ENCODE measurements around the gene GDPD5. TPM values are rescaled to one million over a fixed set of nuclear protein-coding genes. Genes with fewer than 3 reads are reported as not detected.
A peak's percentile ranks its signal among the peaks of the same experiment; 100 is the strongest.

Gene GDPD5
- total RNA-seq, 2 experiments from 2014 or later, result 107 to 109 TPM

DNA sequence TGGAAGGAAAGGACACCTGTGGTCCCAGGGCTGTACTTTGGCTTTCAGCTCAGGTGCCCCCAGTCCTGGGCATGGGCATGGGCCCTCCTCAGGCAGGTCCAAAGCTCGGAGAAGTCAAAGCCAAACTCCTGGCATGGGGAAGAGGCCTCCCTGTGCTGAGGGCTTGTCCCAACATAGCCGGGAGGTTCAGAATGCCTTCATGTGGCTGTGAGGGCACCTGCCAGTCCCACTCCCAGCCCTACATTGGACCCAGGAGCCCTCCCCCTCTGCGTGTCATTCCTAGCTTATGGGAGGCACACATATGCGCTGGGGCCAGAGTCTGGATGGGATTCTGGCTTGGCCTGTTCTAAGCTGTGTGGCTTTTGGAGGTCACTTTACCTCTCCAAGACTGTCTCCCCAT is 91.7 kb downstream of the GDPD5 start:
- peaks cover 23% of the 10 kb centered on the region for H3K36me3 Mint-ChIP-seq (ENCODE audit: low read depth)
- no peak overlapping the region for H3K4me3 Mint-ChIP-seq
- ChIA-PET POLR2A (interaction anchor here (1.0 to 1.1 kb wide), 2 partner anchors 34 to 89 kb away, joined by 3 read pairs; no protein-coding TSS in a partner anchor), CTCF (interaction anchor here (1.1 to 4.8 kb wide), 4 partner anchors 11 to 91 kb away, joined by 3 to 16 read pairs (median 3); partner anchors contain the start of gene GDPD5)
- DNase-seq, result no peak
- H3K4me1 Mint-ChIP-seq, result peaks cover 22% of the 10 kb centered on the region
- H3K27ac Mint-ChIP-seq, result no peak overlapping the region
- H3K9me3 Mint-ChIP-seq, result peaks cover 5% of the 10 kb centered on the region
- peaks cover 36% of the 10 kb centered on the region for H3K27me3 Mint-ChIP-seq

- ChIA-PET POLR2A (interaction anchor here (1.0 kb wide), 1 partner anchor 89 kb away, joined by 3 read pairs; no protein-coding TSS in a partner anchor), CTCF (interaction anchor here (1.1 to 4.8 kb wide), 3 partner anchors 11 to 92 kb away, joined by 3 to 16 read pairs (median 3); partner anchors contain the start of gene GDPD5)
- no peak for DNase-seq
- no peak overlapping the region for H3K27ac Mint-ChIP-seq
- H3K36me3 Mint-ChIP-seq (ENCODE audit: low read depth), result peaks cover 21% of the 10 kb centered on the region
- H3K4me3 Mint-ChIP-seq, result no peak overlapping the region
- peaks cover 42% of the 10 kb centered on the region for H3K27me3 Mint-ChIP-seq
- H3K4me1 Mint-ChIP-seq, result peaks cover 27% of the 10 kb centered on the region
- H3K9me3 Mint-ChIP-seq, result peaks cover 6% of the 10 kb centered on the region
These were observed 92.3 kb downstream of the GDPD5 start for GRCh38 chr11:75433443-75433842.

- POLR2A ChIA-PET, result interaction anchor here (2.2 to 3.6 kb wide), 2 partner anchors 32 to 92 kb away, joined by 6 to 24 read pairs; partner anchors contain the start of gene GDPD5
- peaks cover 46% of the 10 kb centered on the region for H3K27me3 Mint-ChIP-seq
- no peak within 1 kb of the TSS for H3K4me3 Mint-ChIP-seq
These were observed 92.8 kb downstream of the GDPD5 start, which contains the start of gene KLHL35 for GRCh38 chr11:75432911-75433321. Gene KLHL35 (minus strand): TSS chr11:75433203. CDS start chr11:75430629, 2,574 bp downstream.

GRCh38 chr11:75431533-75432525 is 93.9 kb downstream of the GDPD5 start:
- ChIA-PET POLR2A (interaction anchor here (0.9 to 3.6 kb wide), 4 partner anchors 31 to 213 kb away, joined by 3 to 24 read pairs (median 4); partner anchors contain the start of gene GDPD5), CTCF (interaction anchor here (1.1 to 4.8 kb wide), 4 partner anchors 13 to 292 kb away, joined by 3 to 16 read pairs (median 4); no protein-coding TSS in a partner anchor)
- Mint-ChIP-seq H3K4me1 (peaks cover 31% of the 10 kb centered on the region), H3K9me3 (peaks cover 6% of the 10 kb centered on the region), H3K36me3 (ENCODE audit: low read depth) (peaks cover 20% of the 10 kb centered on the region), H3K4me3 (no peak overlapping the region), H3K27me3 (peaks cover 52% of the 10 kb centered on the region), H3K27ac (no peak overlapping the region)
- DNase-seq, result no peak

More at GRCh38 chr11:75432911-75433321, 92.8 kb downstream of the GDPD5 start, which contains the start of gene KLHL35:
- H3K27ac Mint-ChIP-seq, result no peak within 1 kb of the TSS
- peaks cover 31% of the 10 kb centered on the region for H3K4me1 Mint-ChIP-seq
- CTCF ChIA-PET, result interaction anchor here (4.8 kb wide), 1 partner anchor 12 kb away, joined by 16 read pairs; no protein-coding TSS in a partner anchor
- H3K9me3 Mint-ChIP-seq, result peaks cover 6% of the 10 kb centered on the region
- DNase-seq, result no peak
- H3K36me3 Mint-ChIP-seq (ENCODE audit: low read depth), result peaks cover 20% of the 10 kb centered on the region

DNA sequence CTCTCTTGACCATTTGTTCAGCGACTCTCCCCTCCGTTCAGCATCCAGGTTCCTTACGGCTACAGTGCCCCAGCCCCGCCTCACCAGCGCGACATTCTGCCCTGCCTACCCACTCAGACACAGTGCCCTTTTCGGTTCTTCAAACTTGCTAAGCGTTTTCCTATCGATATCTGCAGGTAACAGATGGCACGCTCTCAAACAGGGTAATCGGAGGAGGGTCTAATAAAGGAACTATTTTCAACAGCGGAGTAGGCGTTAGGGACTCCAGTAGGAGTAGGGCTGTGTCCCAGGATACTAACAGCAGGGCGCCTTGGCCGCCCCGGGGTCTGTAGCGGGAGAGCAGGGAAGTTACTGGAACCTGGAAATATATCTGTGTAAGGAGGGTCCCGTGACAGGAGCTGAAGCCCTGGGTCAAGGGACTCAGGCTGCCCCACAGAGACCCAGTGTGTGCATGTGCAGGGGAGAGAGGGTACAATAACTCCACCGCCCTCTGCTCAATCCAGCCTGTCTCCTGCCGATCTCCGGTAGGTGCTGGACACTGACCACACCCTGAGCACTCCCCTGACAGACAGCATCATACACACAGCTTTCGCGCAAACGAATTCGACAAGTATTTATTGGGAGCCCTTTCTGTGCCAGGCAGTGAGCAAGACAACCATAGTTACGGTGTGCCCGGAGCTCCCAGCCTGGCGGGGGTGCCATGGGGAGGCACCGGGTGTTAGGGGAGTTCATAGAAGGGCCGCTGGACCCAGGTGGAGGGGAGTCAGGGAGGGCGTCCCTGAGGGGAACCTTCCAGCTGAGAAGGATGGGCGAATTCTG is 94.8 kb downstream of the GDPD5 start:
- peaks cover 6% of the 10 kb centered on the region for H3K9me3 Mint-ChIP-seq
- peak overlapping the region; percentile 54 for H3K27ac Mint-ChIP-seq
- POLR2A ChIA-PET, result interaction anchor here (0.9 to 3.6 kb wide), 7 partner anchors 9 to 94 kb away, joined by 3 to 24 read pairs (median 4); partner anchors contain the start of gene GDPD5
- H3K4me1 Mint-ChIP-seq, result peaks cover 31% of the 10 kb centered on the region
- H3K4me3 Mint-ChIP-seq, result peak overlapping the region; percentile 73
- H3K36me3 Mint-ChIP-seq (ENCODE audit: low read depth), result peaks cover 17% of the 10 kb centered on the region
- CTCF ChIA-PET, result interaction anchor here (1.1 to 4.8 kb wide), 6 partner anchors 14 to 291 kb away, joined by 3 to 16 read pairs (median 5); partner anchors contain the start of gene MAP6
- peaks cover 52% of the 10 kb centered on the region for H3K27me3 Mint-ChIP-seq
- DNase-seq, result no peak

GRCh38 chr11:75429902-75430713 is 95.6 kb downstream of the GDPD5 start:
- H3K27me3 Mint-ChIP-seq, result peaks cover 52% of the 10 kb centered on the region
- H3K4me1 Mint-ChIP-seq, result peaks cover 31% of the 10 kb centered on the region
- ChIA-PET POLR2A (interaction anchor here (0.8 to 3.6 kb wide), 13 partner anchors 9 to 132 kb away, joined by 3 to 24 read pairs (median 4); partner anchors contain the start of genes GDPD5 and SERPINH1), CTCF (interaction anchor here (1.1 to 1.5 kb wide), 5 partner anchors 14 to 239 kb away, joined by 3 to 7 read pairs (median 4); partner anchors contain the start of genes GDPD5 and MAP6)
- DNase-seq, result peak; percentile 72
- peaks cover 16% of the 10 kb centered on the region for H3K36me3 Mint-ChIP-seq (ENCODE audit: low read depth)
- peak overlapping the region; percentile 73 for H3K4me3 Mint-ChIP-seq
- H3K27ac Mint-ChIP-seq, result peak overlapping the region; percentile 54
- peaks cover 6% of the 10 kb centered on the region for H3K9me3 Mint-ChIP-seq

DNA sequence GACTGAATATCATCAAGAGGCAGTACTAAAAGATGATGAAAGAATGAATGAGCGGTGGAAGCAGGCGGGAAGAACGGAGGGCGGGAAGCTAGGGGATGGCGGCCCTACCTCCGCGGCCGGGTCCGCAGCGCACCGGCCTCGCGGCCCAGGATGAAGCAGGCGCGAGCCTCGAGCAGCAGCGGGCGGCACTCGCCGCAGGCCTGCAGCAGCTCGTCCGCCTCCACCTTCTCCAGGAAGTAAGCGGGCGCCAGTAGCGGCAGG is 96.2 kb downstream of the GDPD5 start:
- POLR2A ChIA-PET, result interaction anchor here (0.8 to 3.6 kb wide), 12 partner anchors 9 to 132 kb away, joined by 3 to 24 read pairs (median 4); partner anchors contain the start of genes GDPD5 and SERPINH1
- Mint-ChIP-seq H3K4me3 (peak overlapping the region; percentile 64), H3K36me3 (ENCODE audit: low read depth) (peaks cover 16% of the 10 kb centered on the region), H3K27ac (no peak overlapping the region), H3K9me3 (peaks cover 6% of the 10 kb centered on the region), H3K4me1 (peaks cover 31% of the 10 kb centered on the region), H3K27me3 (peaks cover 52% of the 10 kb centered on the region)
- DNase-seq, result no peak
- CTCF ChIA-PET, result interaction anchor here (1.1 to 1.5 kb wide), 5 partner anchors 15 to 239 kb away, joined by 3 to 7 read pairs (median 4); partner anchors contain the start of genes GDPD5 and MAP6

GRCh38 chr11:75428989-75429640 is 96.6 kb downstream of the GDPD5 start:
- POLR2A ChIA-PET, result interaction anchor here (0.8 to 3.6 kb wide), 12 partner anchors 8 to 133 kb away, joined by 3 to 24 read pairs (median 4); partner anchors contain the start of genes GDPD5 and SERPINH1
- no peak for DNase-seq
- peaks cover 52% of the 10 kb centered on the region for H3K27me3 Mint-ChIP-seq
- peaks cover 13% of the 10 kb centered on the region for H3K36me3 Mint-ChIP-seq (ENCODE audit: low read depth)
- peak overlapping the region; percentile 64 for H3K4me3 Mint-ChIP-seq
- no peak overlapping the region for H3K27ac Mint-ChIP-seq
- peaks cover 31% of the 10 kb centered on the region for H3K4me1 Mint-ChIP-seq
- CTCF ChIA-PET, result interaction anchor here (1.1 to 1.5 kb wide), 7 partner anchors 15 to 240 kb away, joined by 3 to 7 read pairs (median 4); partner anchors contain the start of genes GDPD5 and MAP6
- peaks cover 6% of the 10 kb centered on the region for H3K9me3 Mint-ChIP-seq

DNA sequence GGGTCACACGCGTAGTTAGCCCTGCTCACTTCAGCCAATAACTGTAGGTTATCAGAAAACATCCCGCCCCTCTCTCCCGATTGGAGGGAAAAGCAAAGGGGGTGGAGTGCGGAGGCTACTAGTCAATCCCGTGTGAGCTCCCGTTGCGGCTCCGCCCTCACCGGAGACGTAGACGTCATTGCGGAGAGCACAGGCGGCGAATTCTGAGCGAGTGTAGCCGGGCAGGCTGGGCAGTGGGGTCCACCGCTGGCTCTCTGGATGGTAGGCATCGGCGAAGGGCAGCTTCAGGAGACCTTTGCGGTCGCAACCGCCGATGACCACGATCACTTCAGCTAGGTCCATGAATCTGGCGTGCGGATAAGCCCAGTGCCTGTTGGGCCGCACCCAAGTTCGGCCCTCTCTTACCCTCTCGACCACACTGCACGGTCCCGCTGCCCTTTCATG is 97.4 kb downstream of the GDPD5 start:
- Mint-ChIP-seq H3K27me3 (peaks cover 49% of the 10 kb centered on the region), H3K27ac (no peak overlapping the region), H3K9me3 (peaks cover 6% of the 10 kb centered on the region), H3K4me3 (peak overlapping the region; percentile 51), H3K4me1 (peaks cover 30% of the 10 kb centered on the region), H3K36me3 (ENCODE audit: low read depth) (peaks cover 11% of the 10 kb centered on the region)
- POLR2A ChIA-PET, result interaction anchor here (1.0 to 3.0 kb wide), 2 partner anchors 13 to 28 kb away, joined by 6 to 11 read pairs; no protein-coding TSS in a partner anchor
- DNase-seq, result peak; percentile 72
- CTCF ChIA-PET, result interaction anchor here (0.8 to 1.3 kb wide), 5 partner anchors 8 to 74 kb away, joined by 3 to 5 read pairs (median 3); no protein-coding TSS in a partner anchor

DNA sequence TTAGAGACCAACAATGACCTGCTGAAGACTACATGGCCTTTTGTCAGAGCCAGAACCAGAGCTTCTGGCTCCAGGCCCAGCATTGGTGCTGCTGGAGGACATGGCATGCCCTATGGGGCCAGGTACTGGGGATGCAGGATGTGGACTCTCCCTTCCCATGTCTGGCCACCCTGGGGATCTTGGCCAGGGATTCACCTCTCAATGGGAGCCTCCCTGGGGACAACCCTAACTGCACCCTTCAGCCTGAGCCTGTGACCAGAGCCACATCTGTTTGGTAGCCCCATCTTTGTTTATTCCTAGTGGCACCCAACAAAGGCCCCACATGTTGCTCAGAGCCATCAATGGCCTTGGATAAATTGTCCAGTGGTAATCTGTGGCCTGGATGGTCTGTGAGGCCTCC is 98.6 kb downstream of the GDPD5 start:
- H3K27ac Mint-ChIP-seq, result no peak overlapping the region
- H3K36me3 Mint-ChIP-seq (ENCODE audit: low read depth), result peaks cover 11% of the 10 kb centered on the region
- H3K9me3 Mint-ChIP-seq, result peaks cover 6% of the 10 kb centered on the region
- ChIA-PET CTCF (interaction anchor here (0.8 kb wide), 1 partner anchor 10 kb away, joined by 3 read pairs; no protein-coding TSS in a partner anchor), POLR2A (no interaction called here)
- DNase-seq, result no peak
- H3K27me3 Mint-ChIP-seq, result peaks cover 38% of the 10 kb centered on the region
- no peak overlapping the region for H3K4me3 Mint-ChIP-seq
- peaks cover 27% of the 10 kb centered on the region for H3K4me1 Mint-ChIP-seq

Data from activated CD4-positive, alpha-beta memory T cell treated with anti-CD3 and anti-CD28 coated beads, Interleukin-2, amount 10 ng/mL, durations not matched to agents 7 days and 5 days (primary cell).